Heart left ventricle (tissue), 16 donors: Measurements from ENCODE around the gene SPZ1. TPM values are rescaled to one million over a fixed set of nuclear protein-coding genes. Genes with fewer than 3 reads are reported as not detected.
"Not testable (repeated sequence)": the region's sequence is repeated elsewhere in the genome, so short reads cannot be mapped to it uniquely, and the experiment has no call there.

Experiments
- ATAC-seq, 4 donors: fragments of 200-7000 bp; cut with Tn5 transposase; one replicate each; pipeline ENCODE4 v1.9.1; 2020 to 2022; ENCODE audit warnings: moderate library complexity in 4 of 4, mild to moderate bottlenecking in 3 of 4, moderate number of reproducible peaks in 1 of 4
- DNase-seq, 5 donors: peaks; one replicate each; pipeline ENCODE4 v3.0.0-alpha.2; 2020
- H3K27ac ChIP-seq, 12 donors: fragments of 200-600 bp; sonication (generic) in 4 of 12; one replicate each; pipeline versions ENCODE4 v1.5.0 to v1.8.0; 2016 to 2022; ENCODE audit warnings: mild to moderate bottlenecking in 2 of 12
- H3K27me3 ChIP-seq, 9 donors: fragments of 200-600 bp; sonication (generic) in 2 of 9; one replicate each; pipeline versions ENCODE4 v1.5.1 to v1.8.0; 2016 to 2022; ENCODE audit warnings: mild to moderate bottlenecking in 3 of 9
- H3K36me3 ChIP-seq, 9 donors: fragments of 200-600 bp; sonication (generic) in 2 of 9; one replicate each; pipeline versions ENCODE4 v1.5.0 to v1.8.0; 2018 to 2022; ENCODE audit warnings: mild to moderate bottlenecking in 2 of 9
- H3K4me1 ChIP-seq, 12 donors: fragments of 200-600 bp; sonication (generic) in 4 of 12; one replicate each; pipeline versions ENCODE4 v1.5.0 to v1.8.0; 2016 to 2022; ENCODE audit warnings: mild to moderate bottlenecking in 3 of 12
- H3K4me3 ChIP-seq, 12 donors: fragments of 200-600 bp; sonication (generic) in 4 of 12; one replicate each; pipeline versions ENCODE4 v1.5.0 to v1.8.0; 2017 to 2022; ENCODE audit warnings: mild to moderate bottlenecking in 9 of 12, moderate library complexity in 4 of 12
- H3K9me3 ChIP-seq, 12 donors: fragments of 200-600 bp; sonication (generic) in 4 of 12; one replicate each; pipeline versions ENCODE4 v1.5.0 to v1.8.0; 2016 to 2022; ENCODE audit warnings: mild to moderate bottlenecking in 1 of 12
- POLR2A ChIP-seq, 2 donors: fragments of 450-650 bp; IDR thresholded peaks; one replicate each; pipeline ENCODE4 v1.6.1; 2017; ENCODE audit warnings: antibody characterized with exemption in 2 of 2, mild to moderate bottlenecking in 2 of 2, moderate library complexity in 2 of 2
- WGBS, 4 donors: extraction: QIAGEN DNeasy Blood & Tissue Kit in 2 of 4; methylation state at CpG; one replicate each; pipeline versions ENCODE4 v1.1.5 to v1.1.7; 2013 to 2018; 5-methylcytosine and 5-hydroxymethylcytosine counted together
- intact Hi-C, 10 donors: fragments of 100-400 bp; cut with DNase I; formaldehyde crosslinking; loops; one replicate each; pipeline versions ENCODE4 v1.11.1 to v1.14.2; 2022
- long read RNA-seq, 3 donors: library from polyadenylated mRNA; unstranded; transcript quantifications; one replicate each; pipeline ENCODE4 v2.0.0, GENCODE V29; 2020 to 2021
- polyA plus RNA-seq, 2 donors: library from polyadenylated mRNA; stranded (reverse); fragments of 200-250 nt; gene quantifications; one replicate each; pipeline ENCODE4 v1.2.3, GENCODE V29; 2013
- total RNA-seq, 9 donors: library from RNA; depleted of rRNA in 2 of 9; stranded (reverse); fragments of >200 nt in 2 of 9; fragmentation: NEBNext Ultra II Directional in 3 of 9; extraction: Animal tissue kit (Norgen Biotek cat#: 25700) in 3 of 9; gene quantifications; one replicate each; pipeline versions ENCODE4 v1.1.0 to v1.2.4, GENCODE V29; 2016 to 2023
- TF ChIP-seq, protein P1 (sequence below), 12 donors: fragments of 200-600 bp; sonication (generic) in 4 of 12; IDR thresholded peaks; one replicate each; pipeline versions ENCODE4 v1.5.0 to v1.8.0; 2018 to 2022; ENCODE audit warnings: antibody characterized with exemption in 12 of 12, mild to moderate bottlenecking in 5 of 12
- donor health status: ischemic (EF 13 %, LVEDD 7.1; RV severe dilation, severe dysfunction).
- donor health status: healthy with polysubstance abuse.
- donor health status: DM: no; HTN: yes; CAD: no.
- donor health status: DM: no; HTN: no; CAD: no.
- donor health status: ischemic (EF 25% LVEDD 6.9; RV normal size, moderate dysfunction).
- donor health status: ischemic (EF 25% LVEDD 5.7; RV mildly dilated, moderate dysfunction).
- donor health status: healthy.
- donor health status: DM: yes; HTN: yes; CAD: no.
- donor health status: ischemic (EF 35%, LVEDD 5.7; RV mildly dilated, moderate dysfunction).
- donor health status: nonischemic (EF 11% LVEDD 7.7; RV severe dilation, severe dysfunction).
- donor health status: DM: yes; HTN: yes; CAD: no.
- donor health status: PGD.
- donor health status: ischemic (EF 29% LVEDD 5.4; RV normal size, mild dysfunction).
- donor health status: nonischemic (EF 23%, LVEDD 6.1; RV moderate dilation, normal function).

SPZ1 gene, protein sequence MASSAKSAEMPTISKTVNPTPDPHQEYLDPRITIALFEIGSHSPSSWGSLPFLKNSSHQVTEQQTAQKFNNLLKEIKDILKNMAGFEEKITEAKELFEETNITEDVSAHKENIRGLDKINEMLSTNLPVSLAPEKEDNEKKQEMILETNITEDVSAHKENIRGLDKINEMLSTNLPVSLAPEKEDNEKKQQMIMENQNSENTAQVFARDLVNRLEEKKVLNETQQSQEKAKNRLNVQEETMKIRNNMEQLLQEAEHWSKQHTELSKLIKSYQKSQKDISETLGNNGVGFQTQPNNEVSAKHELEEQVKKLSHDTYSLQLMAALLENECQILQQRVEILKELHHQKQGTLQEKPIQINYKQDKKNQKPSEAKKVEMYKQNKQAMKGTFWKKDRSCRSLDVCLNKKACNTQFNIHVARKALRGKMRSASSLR
- total RNA-seq (not detected), polyA plus RNA-seq (not detected)
- long read RNA-seq, donor 1 = 0 reads
- long read RNA-seq, donor 2 = 0 reads
- long read RNA-seq, donor 3 = 0 reads

DNA sequence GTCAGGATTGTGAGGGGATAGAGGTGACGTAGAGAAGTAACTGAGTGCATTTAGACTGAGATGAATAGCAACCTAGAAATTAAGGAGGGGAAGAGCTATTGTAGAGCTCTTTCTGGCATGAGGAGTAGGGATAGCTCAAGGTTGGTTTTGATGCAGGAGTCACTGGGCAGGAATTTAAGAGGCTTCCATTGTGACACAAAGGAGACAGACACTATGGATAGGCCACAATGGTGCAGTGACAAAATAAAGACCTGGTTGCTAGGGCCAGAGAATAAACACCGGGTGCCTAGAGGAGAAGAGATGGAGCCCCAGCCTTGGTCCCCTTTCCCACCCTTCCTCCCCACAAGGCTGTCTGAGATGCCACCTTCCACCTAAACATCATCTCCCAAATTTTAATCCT lies at the start of gene SPZ1:
Gene SPZ1 (plus strand): TSS at position 301 of the 400 bp plus-strand sequence. CDS start 214 bp downstream, outside the sequence.
- 62 to 92% (median 81%) methylated on average over 2 of the region's 2 CpGs for WGBS, 4 donors
- H3K27ac ChIP-seq = no peak within 1 kb of the TSS
- H3K9me3 ChIP-seq = no peaks in the 10 kb centered on the region
- DNase-seq (no peak), ATAC-seq (no peak)
- no peak for TF ChIP-seq POLR2A (IDR thresholded peaks at IDR 0.05)
- TF ChIP-seq, protein P1, sequence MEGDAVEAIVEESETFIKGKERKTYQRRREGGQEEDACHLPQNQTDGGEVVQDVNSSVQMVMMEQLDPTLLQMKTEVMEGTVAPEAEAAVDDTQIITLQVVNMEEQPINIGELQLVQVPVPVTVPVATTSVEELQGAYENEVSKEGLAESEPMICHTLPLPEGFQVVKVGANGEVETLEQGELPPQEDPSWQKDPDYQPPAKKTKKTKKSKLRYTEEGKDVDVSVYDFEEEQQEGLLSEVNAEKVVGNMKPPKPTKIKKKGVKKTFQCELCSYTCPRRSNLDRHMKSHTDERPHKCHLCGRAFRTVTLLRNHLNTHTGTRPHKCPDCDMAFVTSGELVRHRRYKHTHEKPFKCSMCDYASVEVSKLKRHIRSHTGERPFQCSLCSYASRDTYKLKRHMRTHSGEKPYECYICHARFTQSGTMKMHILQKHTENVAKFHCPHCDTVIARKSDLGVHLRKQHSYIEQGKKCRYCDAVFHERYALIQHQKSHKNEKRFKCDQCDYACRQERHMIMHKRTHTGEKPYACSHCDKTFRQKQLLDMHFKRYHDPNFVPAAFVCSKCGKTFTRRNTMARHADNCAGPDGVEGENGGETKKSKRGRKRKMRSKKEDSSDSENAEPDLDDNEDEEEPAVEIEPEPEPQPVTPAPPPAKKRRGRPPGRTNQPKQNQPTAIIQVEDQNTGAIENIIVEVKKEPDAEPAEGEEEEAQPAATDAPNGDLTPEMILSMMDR (IDR thresholded peaks at IDR 0.05) = no peak
- H3K4me1 ChIP-seq = no peaks in the 10 kb centered on the region
- H3K36me3 ChIP-seq = no peaks in the 10 kb centered on the region
- intact Hi-C loops = loop anchor here in 1 of 10 donors (10.0 kb wide), 1 partner anchor 775 kb away; no protein-coding TSS in a partner anchor
- no peak within 1 kb of the TSS for H3K4me3 ChIP-seq
- H3K27me3 ChIP-seq = no peaks in the 10 kb centered on the region

DNA sequence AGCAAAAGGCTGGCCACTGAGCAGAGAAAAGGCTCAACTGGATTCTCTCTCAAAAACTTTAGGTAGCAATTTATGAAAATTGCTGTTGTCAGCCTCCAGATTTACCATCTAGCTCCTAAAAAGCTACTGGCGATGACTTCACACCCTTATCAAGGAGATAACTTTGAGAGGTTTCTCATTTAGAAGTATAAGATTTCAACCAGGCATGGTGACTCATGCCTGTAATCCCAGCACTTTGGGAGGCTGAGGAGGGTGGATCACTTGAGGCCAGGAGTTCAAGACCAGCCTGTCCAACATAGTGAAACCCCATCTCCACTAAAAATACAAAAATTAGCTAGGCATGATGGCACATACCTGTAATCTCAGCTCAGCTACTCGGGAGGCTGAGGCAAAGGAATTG lies 49.3 kb upstream of the SPZ1 start:
- H3K4me3 ChIP-seq, H3K27ac ChIP-seq, H3K27me3 ChIP-seq, H3K4me1 ChIP-seq, H3K9me3 ChIP-seq, H3K36me3 ChIP-seq, DNase-seq, ATAC-seq: not testable (repeated sequence)
- intact Hi-C loops = loop anchor here in 3 of 10 donors (5.0 to 10.0 kb wide), 3 partner anchors 173 to 178 kb away; no protein-coding TSS in a partner anchor
- WGBS, 4 donors = 85 to 94% (median 89%) methylated on average over 2 of the region's 2 CpGs

DNA sequence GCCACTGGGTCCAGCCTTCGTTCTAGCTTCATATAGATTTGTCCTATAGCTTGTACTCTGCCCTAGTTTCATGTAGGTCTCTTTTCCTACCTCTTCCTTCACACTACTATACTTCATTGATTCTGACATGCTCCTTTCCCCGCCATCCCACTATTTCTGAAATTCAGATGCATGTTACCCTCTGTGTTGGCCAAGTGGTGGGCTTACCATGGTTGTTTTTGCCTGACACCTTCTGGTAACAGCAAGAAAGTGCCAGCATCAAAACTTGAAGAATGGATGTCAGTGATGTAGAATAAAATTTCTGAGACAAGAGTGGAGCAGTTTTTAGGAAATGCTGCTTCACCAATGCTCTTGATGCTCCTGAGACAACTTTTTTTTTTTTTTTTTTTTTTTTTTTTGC lies 44.5 kb upstream of the SPZ1 start:
- intact Hi-C loops = loop anchor here in 8 of 10 donors (1.0 to 10.0 kb wide), 6 partner anchors 178 to 184 kb away; no protein-coding TSS in a partner anchor
- peak in 2 of 4 donors; percentile 61 to 62 for ATAC-seq
- H3K4me3 ChIP-seq = no peak overlapping the region
- no peak for DNase-seq
- no peak for TF ChIP-seq POLR2A (IDR thresholded peaks at IDR 0.05)
- TF ChIP-seq, protein P1 (IDR thresholded peaks at IDR 0.05) = peak; percentile 20 to 61 (median 48)
- H3K9me3 ChIP-seq = no peaks in the 10 kb centered on the region
- no peaks in the 10 kb centered on the region for H3K27me3 ChIP-seq
- 68 to 83% (median 71%) methylated on average over 2 of the region's 2 CpGs for WGBS, 4 donors
- H3K36me3 ChIP-seq = no peaks in the 10 kb centered on the region
- H3K27ac ChIP-seq = no peak overlapping the region
- H3K4me1 ChIP-seq = peaks cover 0 to 5% (median 0%) of the 10 kb centered on the region in 12 donors

DNA sequence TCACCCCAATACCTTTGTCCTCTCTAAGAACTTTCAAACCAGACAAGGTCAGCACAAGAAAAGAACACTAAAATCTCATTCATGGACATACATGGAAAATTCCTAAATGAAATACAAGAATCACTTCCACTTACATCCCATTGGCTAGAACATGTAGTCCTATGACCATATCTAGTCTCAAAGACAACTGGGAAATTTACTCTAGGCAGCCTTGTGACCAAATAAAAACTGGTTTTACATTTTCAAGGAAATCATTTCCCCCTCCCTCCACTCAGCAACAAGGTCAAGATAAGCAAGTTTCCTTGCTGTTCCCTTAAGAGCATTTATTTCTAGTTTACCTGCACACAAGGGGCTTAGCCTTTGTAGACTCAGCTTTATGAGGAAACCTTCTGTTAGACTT lies 43.6 kb upstream of the SPZ1 start:
- TF ChIP-seq POLR2A (IDR thresholded peaks at IDR 0.05) = no peak
- TF ChIP-seq, protein P1 (IDR thresholded peaks at IDR 0.05) = no peak
- Histone ChIP-seq H3K27me3 (no peaks in the 10 kb centered on the region), H3K27ac (no peak overlapping the region), H3K4me3 (no peak overlapping the region), H3K36me3 (no peaks in the 10 kb centered on the region), H3K4me1 (no peaks in the 10 kb centered on the region), H3K9me3 (no peaks in the 10 kb centered on the region)
- intact Hi-C loops = loop anchor here in 4 of 10 donors (5.0 to 10.0 kb wide), 3 partner anchors 179 to 184 kb away; no protein-coding TSS in a partner anchor
- ATAC-seq (no peak), DNase-seq (no peak)
